ENCODE data around the gene GPR68. TPM values are rescaled to one million over a fixed set of nuclear protein-coding genes. Genes with fewer than 3 reads are reported as not detected.

Gene GPR68
- total RNA-seq, 1 donor from 2014 or later: 6.3 TPM

DNA sequence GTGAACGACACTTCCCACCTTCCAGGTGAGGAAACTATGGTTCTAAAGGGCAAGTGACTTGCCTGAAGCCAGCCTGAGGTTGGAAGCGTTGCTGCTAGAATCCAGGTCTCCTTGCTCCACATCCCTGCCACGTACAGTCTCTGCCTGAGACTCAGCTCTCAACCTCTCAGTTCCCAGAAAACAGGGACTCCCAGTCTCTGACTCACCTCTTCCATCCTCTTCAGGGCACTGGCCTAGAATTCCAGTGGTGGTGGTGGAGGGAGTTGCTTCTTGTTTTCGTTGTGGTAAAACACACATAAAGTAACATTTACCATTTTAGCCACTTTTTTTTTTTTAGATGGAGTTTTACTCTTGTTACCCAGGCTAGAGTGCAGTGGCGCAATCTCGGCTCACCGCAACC is 7.3 kb downstream of the GPR68 start:
- Histone ChIP-seq H3K27me3 (no peaks in the 10 kb centered on the region), H3K36me3 (no peaks in the 10 kb centered on the region), H3K4me1 (peaks cover 23% of the 10 kb centered on the region), H3K9me3 (no peaks in the 10 kb centered on the region), H3K27ac (no peak overlapping the region), H3K4me3 (no peak overlapping the region)
- ATAC-seq (no peak), DNase-seq (no peak)
- intact Hi-C loops (cut with DNase I): no loop called here
- TF ChIP-seq, protein P1, sequence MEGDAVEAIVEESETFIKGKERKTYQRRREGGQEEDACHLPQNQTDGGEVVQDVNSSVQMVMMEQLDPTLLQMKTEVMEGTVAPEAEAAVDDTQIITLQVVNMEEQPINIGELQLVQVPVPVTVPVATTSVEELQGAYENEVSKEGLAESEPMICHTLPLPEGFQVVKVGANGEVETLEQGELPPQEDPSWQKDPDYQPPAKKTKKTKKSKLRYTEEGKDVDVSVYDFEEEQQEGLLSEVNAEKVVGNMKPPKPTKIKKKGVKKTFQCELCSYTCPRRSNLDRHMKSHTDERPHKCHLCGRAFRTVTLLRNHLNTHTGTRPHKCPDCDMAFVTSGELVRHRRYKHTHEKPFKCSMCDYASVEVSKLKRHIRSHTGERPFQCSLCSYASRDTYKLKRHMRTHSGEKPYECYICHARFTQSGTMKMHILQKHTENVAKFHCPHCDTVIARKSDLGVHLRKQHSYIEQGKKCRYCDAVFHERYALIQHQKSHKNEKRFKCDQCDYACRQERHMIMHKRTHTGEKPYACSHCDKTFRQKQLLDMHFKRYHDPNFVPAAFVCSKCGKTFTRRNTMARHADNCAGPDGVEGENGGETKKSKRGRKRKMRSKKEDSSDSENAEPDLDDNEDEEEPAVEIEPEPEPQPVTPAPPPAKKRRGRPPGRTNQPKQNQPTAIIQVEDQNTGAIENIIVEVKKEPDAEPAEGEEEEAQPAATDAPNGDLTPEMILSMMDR (IDR thresholded peaks at IDR 0.05): no peak

DNA sequence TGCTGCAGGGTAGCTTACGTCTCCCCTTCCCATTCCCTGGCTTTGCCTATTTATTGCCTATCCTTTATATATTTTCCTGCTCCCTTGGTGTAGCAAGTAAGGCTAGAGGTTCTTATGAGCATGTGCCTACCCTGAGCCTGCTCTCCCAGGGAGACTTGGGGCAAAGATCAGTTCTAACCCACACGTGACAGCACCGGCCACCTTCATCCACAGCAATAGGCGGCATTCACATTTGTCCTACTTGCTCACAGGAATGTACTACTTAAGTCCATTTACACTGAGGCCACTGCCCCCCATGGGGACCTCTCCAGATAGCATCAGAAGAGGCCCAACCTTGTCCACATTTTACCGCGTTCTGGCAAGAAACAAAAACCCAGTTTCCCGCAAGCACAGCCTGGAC is 8.7 kb downstream of the GPR68 start:
- intact Hi-C loops (cut with DNase I): no loop called here
- Histone ChIP-seq H3K36me3 (no peaks in the 10 kb centered on the region), H3K9me3 (no peaks in the 10 kb centered on the region), H3K27ac (no peak overlapping the region), H3K4me3 (no peak overlapping the region), H3K27me3 (no peaks in the 10 kb centered on the region), H3K4me1 (peaks cover 34% of the 10 kb centered on the region)
- TF ChIP-seq, protein P1 (IDR thresholded peaks at IDR 0.05): no peak
- DNase-seq (no peak), ATAC-seq (no peak)

DNA sequence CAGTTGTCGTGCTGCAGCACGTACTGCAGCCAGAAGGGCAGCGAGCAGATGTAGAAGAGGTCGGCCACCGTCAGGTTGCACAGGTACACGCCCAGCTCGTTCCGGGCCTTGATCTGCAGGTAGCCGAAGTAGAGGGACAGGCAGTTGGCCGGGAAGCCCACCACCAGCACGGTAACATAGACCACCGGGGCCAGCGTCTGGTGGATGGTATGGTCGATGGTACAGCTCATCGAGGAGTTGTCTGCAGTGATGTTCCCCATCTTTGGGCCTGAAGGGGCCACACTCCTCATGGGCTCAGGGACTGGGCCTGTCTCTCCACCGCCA is 9.8 kb downstream of the GPR68 start:
- Histone ChIP-seq H3K4me3 (no peak overlapping the region), H3K27me3 (no peaks in the 10 kb centered on the region), H3K4me1 (peaks cover 36% of the 10 kb centered on the region), H3K9me3 (no peaks in the 10 kb centered on the region), H3K36me3 (no peaks in the 10 kb centered on the region), H3K27ac (no peak overlapping the region)
- no peak for DNase-seq
- ATAC-seq: no peak
- intact Hi-C loops (cut with DNase I): no loop called here
- TF ChIP-seq, protein P1 (IDR thresholded peaks at IDR 0.05): no peak

DNA sequence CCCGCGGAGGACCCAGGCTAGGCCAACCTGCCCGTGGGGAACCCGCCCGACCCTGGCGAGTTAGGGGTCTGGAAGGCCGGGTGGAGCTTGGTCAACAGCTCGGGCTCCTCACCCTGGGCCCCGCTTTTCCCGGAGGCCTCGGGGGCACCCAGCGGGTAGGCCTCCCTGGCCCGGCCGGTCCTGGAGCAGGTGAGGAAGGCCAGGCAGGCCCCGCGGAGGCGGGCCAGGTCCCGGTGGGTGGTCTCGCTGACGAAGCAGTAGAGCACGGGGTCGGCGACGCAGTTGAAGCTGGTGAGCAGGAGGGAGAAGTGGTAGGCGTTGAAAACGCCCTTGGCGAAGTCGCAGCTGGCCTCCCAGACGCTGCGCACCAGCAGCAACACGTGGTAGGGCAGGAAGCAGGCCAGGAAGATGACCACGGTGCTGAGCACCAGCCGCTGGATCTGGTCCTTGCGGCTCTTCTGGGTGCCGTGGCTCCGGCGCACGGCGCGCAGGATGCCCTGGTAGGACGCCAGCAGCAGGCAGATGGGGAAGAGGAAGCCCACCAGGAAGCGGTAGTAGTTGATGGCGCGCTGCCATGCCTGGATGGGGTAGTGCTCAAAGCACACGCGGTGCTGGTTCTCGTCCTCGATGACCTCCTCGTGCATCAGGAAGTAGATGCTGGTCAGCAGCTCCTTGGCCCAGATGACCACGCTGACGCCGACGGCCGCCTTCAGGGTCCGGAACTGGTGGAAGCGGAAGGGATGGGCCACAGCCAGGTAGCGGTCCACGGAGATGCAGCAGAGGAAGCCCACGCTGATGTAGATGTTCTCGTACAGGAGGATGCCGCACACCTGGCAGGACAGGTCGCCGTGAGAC is 10.3 kb downstream of the GPR68 start:
- Histone ChIP-seq H3K27ac (no peak overlapping the region), H3K9me3 (no peaks in the 10 kb centered on the region), H3K36me3 (no peaks in the 10 kb centered on the region), H3K4me3 (no peak overlapping the region), H3K27me3 (no peaks in the 10 kb centered on the region), H3K4me1 (peaks cover 42% of the 10 kb centered on the region)
- ATAC-seq: no peak
- intact Hi-C loops (cut with DNase I): no loop called here
- no peak for DNase-seq
- TF ChIP-seq, protein P1 (IDR thresholded peaks at IDR 0.05): no peak

DNA sequence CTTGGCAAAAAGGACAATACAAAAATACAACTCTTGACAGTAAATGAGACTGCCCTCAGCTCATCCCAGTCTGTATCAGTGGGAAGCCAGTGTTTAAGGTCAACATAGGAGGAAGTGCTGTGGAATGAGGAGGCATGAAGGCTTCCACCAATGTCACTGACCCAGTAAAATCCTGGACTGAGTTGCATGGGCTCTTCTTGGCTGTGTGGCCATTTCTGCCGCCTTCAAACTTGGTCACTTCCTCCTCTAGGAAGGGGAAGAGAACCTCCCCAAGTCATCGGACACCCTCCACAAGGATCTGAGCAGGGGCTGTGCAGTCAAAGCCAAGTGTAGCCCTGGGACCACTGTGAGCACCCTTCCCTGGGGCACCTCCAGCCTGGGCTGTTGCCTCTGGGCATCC is 11.9 kb downstream of the GPR68 start:
- peak; percentile 43 for ATAC-seq
- peaks cover 34% of the 10 kb centered on the region for H3K4me1 ChIP-seq
- H3K36me3 ChIP-seq: no peaks in the 10 kb centered on the region
- intact Hi-C loops (cut with DNase I): no loop called here
- H3K9me3 ChIP-seq: no peaks in the 10 kb centered on the region
- TF ChIP-seq, protein P1 (IDR thresholded peaks at IDR 0.05): no peak
- H3K4me3 ChIP-seq: no peak overlapping the region
- peak overlapping the region; percentile 2 for H3K27ac ChIP-seq
- no peak for DNase-seq
- H3K27me3 ChIP-seq: no peaks in the 10 kb centered on the region

Measured in upper lobe of right lung (tissue), 1 donor.